Measurements from ENCODE around the gene MYOC.
"Not testable (repeated sequence)": the region's sequence is repeated elsewhere in the genome, so short reads cannot be mapped to it uniquely, and the experiment has no call there.

Gene MYOC

DNA sequence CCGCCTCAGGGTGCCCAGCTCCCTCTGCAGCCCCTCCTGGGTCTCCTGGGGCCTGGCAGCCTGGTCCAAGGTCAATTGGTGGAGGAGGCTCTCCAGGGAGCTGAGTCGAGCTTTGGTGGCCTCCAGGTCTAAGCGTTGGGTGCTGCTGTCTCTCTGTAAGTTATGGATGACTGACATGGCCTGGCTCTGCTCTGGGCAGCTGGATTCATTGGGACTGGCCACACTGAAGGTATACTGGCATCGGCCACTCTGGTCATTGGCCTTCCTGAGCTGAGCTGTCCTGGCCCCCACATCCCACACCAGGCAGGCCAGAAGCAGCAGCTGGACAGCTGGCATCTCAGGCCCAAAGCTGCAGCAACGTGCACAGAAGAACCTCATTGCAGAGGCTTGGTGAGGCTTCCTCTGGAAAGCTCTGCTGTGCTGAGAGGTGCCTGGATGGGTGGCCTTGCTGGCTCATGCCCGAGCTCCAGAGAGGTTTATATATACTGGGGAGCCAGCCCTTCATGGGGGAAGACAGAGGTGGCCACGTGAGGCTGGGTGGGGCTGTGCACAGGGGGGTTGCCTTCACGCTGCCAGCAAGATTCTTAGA, at the start of gene MYOC:
Gene MYOC (minus strand): TSS at position 455 of the 589 bp plus-strand sequence. CDS start 77 bp downstream, at position 378.
- no peak for DNase-seq (ENCODE audit: low read depth)

DNA sequence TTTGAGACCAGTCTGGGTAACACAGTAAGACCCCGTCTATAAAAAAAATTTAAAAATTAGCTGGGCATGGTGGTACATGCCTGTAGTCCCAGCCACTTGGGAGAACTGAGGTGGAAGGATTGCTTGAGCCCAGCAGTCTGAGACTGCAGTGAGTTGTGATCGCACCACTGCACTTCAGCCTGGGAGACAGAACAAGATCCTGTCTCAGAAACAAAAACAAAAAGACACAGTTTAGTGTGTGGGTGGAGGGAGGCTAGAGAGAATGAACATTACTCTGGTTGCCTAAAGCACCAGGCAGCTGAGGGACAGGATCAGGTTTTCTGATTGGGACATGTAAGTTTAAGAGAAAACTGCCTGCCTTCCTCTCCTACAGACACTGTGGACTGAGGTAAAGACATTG, 47.0 kb upstream of the MYOC start:
- DNase-seq (ENCODE audit: low read depth) = no peak

DNA sequence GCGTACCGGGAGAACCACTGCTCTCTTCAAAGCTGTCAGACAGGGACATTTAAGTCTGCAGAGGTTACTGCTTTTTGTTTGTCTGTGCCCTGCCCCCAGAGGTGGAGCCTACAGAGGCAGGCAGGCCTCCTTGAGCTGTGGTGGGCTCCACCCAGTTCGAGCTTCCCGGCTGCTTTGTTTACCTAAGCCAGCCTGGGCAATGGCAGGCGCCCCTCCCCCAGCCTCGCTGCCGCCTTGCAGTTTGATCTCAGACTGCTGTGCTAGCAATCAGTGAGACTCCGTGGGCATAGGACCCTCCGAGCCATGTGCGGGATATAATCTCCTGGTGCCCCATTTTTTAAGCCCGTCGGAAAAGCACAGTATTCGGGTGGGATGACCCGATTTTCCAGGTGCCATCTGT, 43.3 kb upstream of the MYOC start:
- not testable (repeated sequence) for DNase-seq (ENCODE audit: low read depth)

- not testable (repeated sequence) for DNase-seq (ENCODE audit: low read depth)
These were observed 41.1 kb upstream of the MYOC start for GRCh38 chr1:171693541-171693940.

- peak; percentile 86 for DNase-seq (ENCODE audit: low read depth)
These were observed 31.4 kb upstream of the MYOC start for GRCh38 chr1:171683870-171684269.

DNA sequence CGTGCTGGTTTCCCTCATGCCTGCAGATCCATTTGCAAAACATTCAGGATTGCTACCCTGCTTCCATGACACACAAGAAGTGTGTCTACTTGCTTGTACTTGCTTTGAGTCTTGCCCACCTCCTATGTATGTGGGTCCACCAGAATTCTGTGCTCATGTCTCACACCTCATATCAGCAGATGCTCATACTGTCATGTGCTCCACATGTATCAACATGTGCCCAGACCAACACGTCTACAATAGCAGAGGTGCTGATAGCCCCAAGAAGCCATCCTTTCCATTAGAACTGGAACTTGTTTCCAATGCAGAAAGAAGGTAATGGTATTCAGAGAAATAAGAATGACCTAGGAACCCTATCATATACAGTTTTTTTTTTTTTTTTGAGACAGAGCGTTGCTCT, 27.9 kb upstream of the MYOC start:
- no peak for DNase-seq (ENCODE audit: low read depth)

- DNase-seq (ENCODE audit: low read depth) = no peak
These were observed 24.3 kb upstream of the MYOC start for GRCh38 chr1:171676823-171677222.

DNA sequence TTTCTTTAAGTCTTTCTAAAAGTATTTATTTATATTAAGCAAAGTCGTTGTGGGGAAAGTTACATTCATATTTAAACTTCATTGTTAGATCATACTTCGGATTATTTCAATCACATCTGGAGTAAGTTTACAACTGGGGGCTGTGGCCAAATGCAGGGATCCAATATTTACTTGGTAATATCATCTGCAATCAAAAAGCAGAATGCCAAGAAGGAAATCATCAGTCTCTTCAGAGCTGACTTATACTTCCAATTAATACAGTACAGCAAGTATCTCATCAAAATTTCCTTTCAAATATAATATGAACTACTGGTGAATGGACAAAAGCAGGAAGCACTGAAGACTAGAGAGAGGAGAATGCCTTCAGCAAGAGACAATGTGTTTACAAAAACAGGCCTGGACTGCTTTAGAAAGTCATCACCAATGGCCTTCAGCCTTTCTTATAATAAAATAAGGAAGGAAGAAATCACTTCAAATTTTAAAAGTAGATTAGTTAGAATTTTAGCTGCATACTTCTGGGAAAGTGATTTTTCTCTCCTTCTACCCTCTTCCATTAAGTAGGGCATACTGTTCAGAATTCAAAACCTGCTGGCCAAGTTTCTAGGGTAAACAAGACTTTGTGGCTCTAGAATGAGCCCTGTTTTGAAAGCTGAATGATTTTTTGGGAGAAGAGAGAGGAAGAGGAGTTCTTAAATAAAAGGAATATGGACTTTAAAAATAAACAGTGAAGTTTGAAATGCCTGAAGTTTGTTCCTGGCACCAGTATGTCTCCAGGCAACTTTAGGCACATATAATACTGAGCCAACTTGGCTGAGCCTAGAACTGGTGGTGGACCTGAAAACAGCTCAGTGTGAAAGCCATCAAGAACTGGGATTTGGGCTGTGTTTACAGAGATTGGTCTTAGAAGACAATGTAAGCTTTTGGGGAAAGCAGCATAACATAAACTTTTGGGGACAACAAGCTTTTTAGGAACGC, 22.2 kb upstream of the MYOC start:
- DNase-seq (ENCODE audit: low read depth) = no peak

DNA sequence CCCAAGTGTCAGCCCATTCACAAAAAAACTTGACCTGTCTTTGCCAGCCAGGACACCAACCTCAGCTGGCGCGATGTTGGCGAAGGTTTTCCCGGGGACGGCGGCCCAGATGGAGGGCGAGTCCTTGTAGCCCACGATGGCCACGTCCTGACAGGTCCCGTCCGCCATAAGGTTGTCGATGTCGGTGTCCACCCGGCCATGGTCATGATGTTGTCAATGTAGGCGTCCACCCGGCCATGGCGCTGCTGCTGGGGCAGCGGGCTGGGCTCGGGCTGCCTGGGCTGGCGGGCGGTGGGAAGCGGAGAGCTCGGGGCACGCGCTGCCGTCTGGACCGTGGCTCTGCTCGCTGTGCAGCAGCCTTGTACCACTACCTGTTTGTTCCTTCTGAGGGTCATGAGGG, 18.3 kb upstream of the MYOC start:
- DNase-seq (ENCODE audit: low read depth) = no peak

GRCh38 chr1:171668372-171668771, 15.9 kb upstream of the MYOC start:
- DNase-seq (ENCODE audit: low read depth) = no peak

DNA sequence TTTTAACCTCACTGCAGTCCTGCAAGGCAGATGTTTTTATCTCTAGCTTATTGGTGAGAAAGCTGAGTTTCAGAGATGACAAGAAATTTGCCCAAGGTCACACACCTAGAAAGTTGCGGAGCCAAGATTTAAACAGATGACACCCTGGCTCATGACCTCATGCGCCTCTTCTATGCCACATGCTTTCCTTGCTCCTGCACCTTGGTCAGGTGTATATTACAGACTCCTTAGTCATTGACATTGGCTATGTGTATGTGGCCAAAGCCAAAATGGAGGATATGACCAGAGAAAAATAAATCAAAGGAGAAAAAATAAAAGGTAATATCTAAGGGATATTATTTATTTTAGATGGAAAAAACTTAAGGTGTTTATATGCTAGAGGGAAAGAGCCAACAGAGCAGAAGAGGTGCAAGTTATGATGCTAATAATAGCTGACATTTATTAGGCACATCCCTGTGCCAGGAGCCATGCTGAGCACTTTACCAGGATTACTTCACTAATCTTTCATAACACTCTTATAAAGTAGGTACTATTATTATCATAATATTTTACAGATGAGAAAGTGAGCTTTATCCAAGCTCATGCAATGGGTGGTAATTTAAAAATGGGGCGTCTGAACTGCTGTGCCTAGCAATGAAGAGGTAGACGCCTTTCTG, 13.8 kb upstream of the MYOC start:
- no peak for DNase-seq (ENCODE audit: low read depth)

- no peak for DNase-seq (ENCODE audit: low read depth)
These were observed 12.5 kb upstream of the MYOC start for GRCh38 chr1:171664976-171665375.

DNA sequence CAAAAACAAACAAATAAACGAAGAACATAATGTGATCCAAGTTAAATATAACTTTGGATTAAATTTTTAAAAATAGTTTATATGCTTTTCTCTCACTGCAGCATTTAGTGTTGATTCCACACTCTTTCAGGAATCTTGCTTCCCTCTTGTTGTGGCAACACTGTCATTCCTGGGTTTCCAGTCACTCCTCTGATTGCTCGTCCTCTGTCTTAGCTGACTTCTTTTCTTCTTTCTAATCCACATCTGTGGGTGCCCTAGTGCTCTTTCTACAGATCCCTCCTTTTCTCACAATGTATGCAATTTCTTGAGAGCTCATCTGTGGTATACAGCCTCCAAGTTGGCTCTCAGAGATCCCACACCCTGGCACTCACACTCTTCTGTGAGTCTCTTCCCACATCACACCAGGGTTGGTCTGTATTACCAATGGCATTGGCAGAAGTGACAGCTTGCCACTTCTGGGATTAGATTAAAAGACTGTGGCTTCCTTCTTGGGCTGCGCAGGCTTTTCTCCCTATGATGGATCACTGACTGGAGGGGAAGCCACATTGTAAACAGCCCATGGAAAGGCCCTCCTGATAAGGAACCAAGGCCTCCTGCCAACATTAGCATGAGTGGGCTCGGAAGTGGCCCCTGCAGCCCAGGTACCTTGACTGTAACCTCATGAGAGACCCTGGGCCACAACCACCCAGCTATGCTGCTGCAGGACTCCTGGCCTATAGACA, 11.5 kb upstream of the MYOC start:
- DNase-seq (ENCODE audit: low read depth) = peak; percentile 68

- DNase-seq (ENCODE audit: low read depth) = no peak
These were observed 10.8 kb upstream of the MYOC start for GRCh38 chr1:171663036-171663853.

- no peak for DNase-seq (ENCODE audit: low read depth)
These were observed 8.7 kb upstream of the MYOC start for GRCh38 chr1:171661076-171661650.

GRCh38 chr1:171656206-171656605, 3.7 kb upstream of the MYOC start:
- DNase-seq (ENCODE audit: low read depth) = not testable (repeated sequence)

DNA sequence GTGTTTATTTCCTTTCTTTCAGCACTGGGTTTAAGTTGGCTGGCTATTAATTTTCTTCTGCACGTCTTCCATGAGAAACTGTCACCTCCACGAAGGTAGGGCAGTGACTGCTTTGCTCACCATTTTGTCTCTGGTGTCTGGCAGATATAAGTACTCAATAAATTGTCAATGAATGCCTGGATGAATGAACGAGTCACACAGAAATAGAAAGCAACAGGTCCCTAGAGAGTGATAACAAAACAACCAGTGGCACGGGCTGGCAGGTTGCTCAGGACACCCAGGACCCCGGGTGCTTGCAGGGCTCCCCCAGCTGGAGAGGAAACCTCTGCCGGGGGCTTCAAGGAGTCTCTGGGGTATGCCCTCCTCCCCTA, 3.2 kb upstream of the MYOC start:
- DNase-seq (ENCODE audit: low read depth) = no peak

DNA sequence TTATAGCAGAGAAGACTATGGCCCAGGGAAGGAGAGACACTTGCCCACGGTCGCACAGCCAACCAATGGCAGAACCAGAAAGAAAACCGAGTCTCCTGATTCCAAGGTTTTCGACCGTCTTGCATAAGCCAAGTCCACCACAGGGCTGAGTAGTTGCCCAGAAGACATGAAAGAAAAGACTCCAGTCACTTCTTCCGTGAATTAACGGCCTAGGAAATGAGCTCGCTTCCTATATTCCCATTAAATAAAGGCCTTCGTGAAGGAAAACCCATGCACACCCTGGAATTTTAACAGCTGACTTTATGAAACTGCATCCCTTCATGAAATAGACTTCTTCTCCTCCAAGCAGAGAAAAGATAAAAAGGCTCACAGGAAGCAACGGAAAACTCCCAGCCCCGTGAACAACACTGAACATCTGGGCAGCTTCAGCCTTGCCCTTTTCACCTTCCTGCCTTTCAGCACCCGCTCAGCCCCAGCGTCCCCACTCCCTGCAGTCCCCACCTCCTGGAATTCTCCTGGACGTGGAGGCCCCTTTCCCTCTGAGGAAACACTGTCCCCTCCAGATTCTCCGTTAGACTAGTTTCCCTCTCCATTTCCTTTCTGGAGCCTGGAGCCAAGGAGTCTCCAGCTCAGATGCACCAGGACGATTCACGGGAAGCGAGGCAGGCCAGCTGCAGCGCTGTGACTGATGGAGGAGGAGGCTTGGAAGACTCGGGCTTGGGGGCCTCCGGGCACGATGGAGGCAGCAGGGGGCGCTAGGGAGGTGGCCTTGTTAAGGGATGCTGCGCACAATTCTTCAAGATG, 2.7 kb upstream of the MYOC start:
- DNase-seq (ENCODE audit: low read depth) = peak; percentile 69

DNA sequence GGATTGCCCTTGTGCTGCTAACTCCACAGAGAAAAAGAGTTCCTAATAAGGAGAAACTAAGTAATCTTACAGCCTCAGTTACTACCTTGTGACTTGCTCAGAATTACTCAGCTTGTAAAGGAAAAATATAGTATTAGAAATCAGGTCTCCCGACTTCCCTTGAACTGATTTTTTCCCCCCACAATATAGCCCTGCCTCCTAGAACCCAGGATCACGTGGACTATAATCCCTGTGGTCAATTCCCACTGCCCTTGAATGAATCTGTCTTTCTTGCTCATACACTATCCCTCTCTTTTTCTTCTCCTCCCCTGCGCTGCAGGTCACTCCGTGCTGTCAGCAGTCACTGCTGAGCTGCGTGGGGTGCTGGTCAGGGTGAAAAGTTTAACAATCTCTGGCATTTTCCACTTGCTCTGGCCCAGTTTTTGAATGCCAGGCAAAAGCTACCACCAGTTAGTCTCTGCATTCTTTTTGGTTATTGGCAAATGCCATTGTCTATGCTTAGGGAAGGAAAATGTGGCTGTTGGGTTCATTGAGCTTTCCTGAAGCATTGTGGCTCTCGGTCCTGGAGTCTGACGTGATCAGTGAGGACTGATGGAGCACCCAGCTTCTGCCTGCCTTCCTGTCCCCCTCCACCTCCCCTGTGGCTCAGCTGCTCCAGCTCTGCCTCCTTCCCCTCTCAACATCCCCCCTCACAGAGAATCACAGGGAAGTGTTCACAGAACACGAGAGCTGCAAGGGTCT, 1.9 kb upstream of the MYOC start:
- no peak for DNase-seq (ENCODE audit: low read depth)

Measured in CMK (cell line).